Smooth muscle cell (in vitro differentiated cells): Measurements from ENCODE around the gene SSBP4. TPM values are rescaled to one million over a fixed set of nuclear protein-coding genes. Genes with fewer than 3 reads are reported as not detected.

Experiments used
- DNase-seq: peaks from one replicate; lab custom pipeline; 2025; ENCODE audit not compliant: unreplicated experiment; lab: John Stamatoyannopoulos, UW
- H2AFZ ChIP-seq: fragments of 200-600 bp; sonication (generic); 2 replicates; pipeline ENCODE4 v1.6.0; 2016; ENCODE audit warnings: antibody characterized with exemption, low read depth, mild to moderate bottlenecking
- H3F3A ChIP-seq: fragments of 200-600 bp; sonication (generic); 2 replicates; pipeline ENCODE4 v1.6.0; 2017; ENCODE audit warnings: antibody characterized with exemption, low read depth
- H3K27ac ChIP-seq: fragments of 200-600 bp; sonication (generic); 2 replicates; pipeline ENCODE4 v1.5.1; 2016; ENCODE audit warnings: low read depth, mild to moderate bottlenecking
- H3K27me3 ChIP-seq: fragments of 200-600 bp; sonication (generic); 2 replicates; pipeline ENCODE4 v1.6.1; 2016; ENCODE audit warnings: low read depth, mild to moderate bottlenecking
- H3K36me3 ChIP-seq: fragments of 200-600 bp; sonication (generic); 2 replicates; pipeline ENCODE4 v1.5.1; 2016; ENCODE audit warnings: low read depth
- H3K4me1 ChIP-seq: fragments of 200-600 bp; sonication (generic); 2 replicates; pipeline ENCODE4 v1.5.1; 2016; ENCODE audit warnings: low read depth
- H3K4me2 ChIP-seq: fragments of 200-600 bp; sonication (generic); 2 replicates; pipeline ENCODE4 v1.6.0; 2016; ENCODE audit warnings: mild to moderate bottlenecking
- H3K4me3 ChIP-seq: fragments of 200-600 bp; sonication (generic); 2 replicates; pipeline ENCODE4 v1.5.1; 2016; ENCODE audit warnings: mild to moderate bottlenecking
- H3K79me2 ChIP-seq: fragments of 200-600 bp; sonication (generic); 2 replicates; pipeline ENCODE4 v1.6.0; 2016; ENCODE audit warnings: low read depth, mild to moderate bottlenecking
- H3K9ac ChIP-seq: fragments of 200-600 bp; sonication (generic); 2 replicates; pipeline ENCODE4 v1.6.0; 2016; ENCODE audit warnings: low read depth
- H3K9me3 ChIP-seq: fragments of 200-600 bp; sonication (generic); replicated peaks from 2 replicates; pipeline ENCODE4 v1.5.1; 2016; ENCODE audit warnings: low read depth
- H4K20me1 ChIP-seq: fragments of 200-600 bp; sonication (generic); 2 replicates; pipeline ENCODE4 v1.6.0; 2016; ENCODE audit warnings: low read depth
- CTCF ChIP-seq: fragments of 200-600 bp; sonication (generic); IDR thresholded peaks from 2 replicates; pipeline ENCODE4 v1.5.1; 2017; ENCODE audit warnings: borderline replicate concordance, mild to moderate bottlenecking, antibody characterized with exemption; ENCODE audit not compliant: insufficient read depth, poor library complexity, severe bottlenecking
- WGBS: methylation state at CpG from one replicate; pipeline ENCODE4 v1.1.7; 2016; ENCODE audit warnings: low lambda C conversion rate; 5-methylcytosine and 5-hydroxymethylcytosine counted together
- polyA plus RNA-seq: library from polyadenylated mRNA; unstranded; fragments of >200 nt; fragmentation: Nextera tagmentation; extraction: Ambion mirVana; gene quantifications from 2 replicates; pipeline ENCODE4 v1.2.1, GENCODE V29; 2016
- total RNA-seq: library from RNA; depleted of rRNA; stranded (reverse); fragments of >200 nt; gene quantifications from 2 replicates; pipeline ENCODE4 v1.2.3, GENCODE V29; 2014

The SSBP4 gene
- total and polyA plus RNA-seq, 2 experiments from 2014 or later, result 44.1 to 124 TPM

- 83% methylated on average over 21 of the region's 21 CpGs for WGBS
- H3K27ac ChIP-seq, result no peak overlapping the region
Measured at GRCh38 chr19:18457483-18458331, 38.5 kb downstream of the SSBP4 start.

GRCh38 chr19:18460900-18461299 is 41.7 kb downstream of the SSBP4 start:
- H3K9ac ChIP-seq, result no peak overlapping the region
- no peaks in the 10 kb centered on the region for H3K27me3 ChIP-seq
- H3K36me3 ChIP-seq, result no peaks in the 10 kb centered on the region

More at GRCh38 chr19:18457483-18458331, 38.5 kb downstream of the SSBP4 start:
- Histone ChIP-seq H2AFZ (no peak overlapping the region), H4K20me1 (peaks cover 77% of the 10 kb centered on the region), H3K9ac (no peak overlapping the region), H3K27me3 (no peaks in the 10 kb centered on the region), H3F3A (no peaks in the 10 kb centered on the region), H3K9me3 (no peaks in the 10 kb centered on the region), H3K36me3 (no peaks in the 10 kb centered on the region), H3K4me3 (no peak overlapping the region), H3K79me2 (no peaks in the 10 kb centered on the region), H3K4me1 (no peaks in the 10 kb centered on the region), H3K4me2 (no peak overlapping the region)
- no peak for DNase-seq
- TF ChIP-seq CTCF, result no peak

GRCh38 chr19:18461471-18461870 is 42.3 kb downstream of the SSBP4 start:
- Histone ChIP-seq H3K4me3 (no peak overlapping the region), H3K79me2 (no peaks in the 10 kb centered on the region), H2AFZ (no peak overlapping the region), H3K9ac (no peak overlapping the region), H3K27me3 (no peaks in the 10 kb centered on the region), H3K27ac (no peak overlapping the region), H4K20me1 (peaks cover 94% of the 10 kb centered on the region), H3K36me3 (no peaks in the 10 kb centered on the region), H3K4me1 (no peaks in the 10 kb centered on the region), H3K4me2 (no peak overlapping the region), H3F3A (no peaks in the 10 kb centered on the region), H3K9me3 (no peaks in the 10 kb centered on the region)
- 97% methylated on average over 22 of the region's 22 CpGs for WGBS
- no peak for DNase-seq
- no peak for TF ChIP-seq CTCF

More at GRCh38 chr19:18460900-18461299, 41.7 kb downstream of the SSBP4 start:
- Histone ChIP-seq H3K4me3 (no peak overlapping the region), H4K20me1 (peaks cover 94% of the 10 kb centered on the region), H3K79me2 (no peaks in the 10 kb centered on the region), H3K27ac (no peak overlapping the region), H3F3A (no peaks in the 10 kb centered on the region), H3K4me1 (no peaks in the 10 kb centered on the region), H3K4me2 (no peak overlapping the region), H2AFZ (no peak overlapping the region), H3K9me3 (no peaks in the 10 kb centered on the region)
- no peak for TF ChIP-seq CTCF
- WGBS, result 96% methylated on average over 12 of the region's 12 CpGs
- DNase-seq, result no peak
